Measurements from ENCODE around the gene UGCG. TPM values are rescaled to one million over a fixed set of nuclear protein-coding genes. Genes with fewer than 3 reads are reported as not detected.
"Not testable (repeated sequence)": the region's sequence is repeated elsewhere in the genome, so short reads cannot be mapped to it uniquely, and the experiment has no call there.

The UGCG gene
- total RNA-seq, 1 experiment from 2014 or later, result 88.7 TPM

GRCh38 chr9:111900858-111901612 lies 4.4 kb downstream of the UGCG start:
- 0 out of 2 replicates have a peak, but pooled peaks cover 1% of the 10 kb centered on the region for H3K36me3 ChIP-seq (ENCODE audit: low read depth)
- H3K4me2 ChIP-seq, result peak overlapping the region; percentile 79
- no peak overlapping the region for H3K27ac ChIP-seq
- peaks cover 45% of the 10 kb centered on the region for H3K4me1 ChIP-seq (replicated peaks; ENCODE audit: insufficient read depth)
- H3K79me2 ChIP-seq (ENCODE audit: low read depth), result peaks cover 95% of the 10 kb centered on the region
- BruUV-seq (replicated peaks), result no TSS peak
- POLR2A ChIA-PET (ENCODE audit: unreplicated experiment), result interaction anchor here (0.7 kb wide), 1 partner anchor 478 kb away, joined by 8 read pairs; no protein-coding TSS in a partner anchor
- peaks cover 63% of the 10 kb centered on the region for H4K20me1 ChIP-seq (ENCODE audit: insufficient read depth)
- DNase-seq, result no peak
- peak overlapping the region; percentile 76; the same call in 1 of the 2 replicates for H3K4me3 ChIP-seq
- H2AFZ ChIP-seq, result no peak overlapping the region
- TF ChIP-seq CTCF (conservative IDR thresholded peaks at IDR 0.05) (no peak), EZH2 (IDR thresholded peaks at IDR 0.05; ENCODE audit: low read depth) (no peak)
- H3F3A ChIP-seq (ENCODE audit: insufficient read depth, low read depth), result peaks cover 14% of the 10 kb centered on the region; the same call in 1 of the 2 replicates
- intact Hi-C loops (cut with micrococcal nuclease; ENCODE audit: unreplicated experiment), result no loop called here
- no peaks in the 10 kb centered on the region for H3K9me3 ChIP-seq (ENCODE audit: insufficient read depth, low read depth)
- H3K27me3 ChIP-seq (ENCODE audit: insufficient read depth, low read depth), result no peaks in the 10 kb centered on the region
- CTCF ChIA-PET, result no interaction called here
- H3K9me2 ChIP-seq (ENCODE audit: insufficient read depth), result no peaks in the 10 kb centered on the region

GRCh38 chr9:111902391-111903139 lies 6.0 kb downstream of the UGCG start:
- Histone ChIP-seq H4K20me1 (ENCODE audit: insufficient read depth) (peaks cover 74% of the 10 kb centered on the region), H3K79me2 (ENCODE audit: low read depth) (peaks cover 100% of the 10 kb centered on the region), H3K27me3 (ENCODE audit: insufficient read depth, low read depth) (no peaks in the 10 kb centered on the region), H2AFZ (no peak overlapping the region), H3K4me2 (peak overlapping the region; percentile 79), H3F3A (ENCODE audit: insufficient read depth, low read depth) (0 out of 2 replicates have a peak, but pooled peaks cover 9% of the 10 kb centered on the region), H3K4me1 (replicated peaks; ENCODE audit: insufficient read depth) (peaks cover 52% of the 10 kb centered on the region), H3K27ac (peak overlapping the region; percentile 5; the same call in 1 of the 2 replicates), H3K36me3 (ENCODE audit: low read depth) (0 out of 2 replicates have a peak, but pooled peaks cover 5% of the 10 kb centered on the region), H3K4me3 (no peak overlapping the region; the same call in 1 of the 2 replicates), H3K9me3 (ENCODE audit: insufficient read depth, low read depth) (no peaks in the 10 kb centered on the region), H3K9me2 (ENCODE audit: insufficient read depth) (no peaks in the 10 kb centered on the region)
- ChIA-PET CTCF (no interaction called here), POLR2A (ENCODE audit: unreplicated experiment) (interaction anchor here (0.5 kb wide), 1 partner anchor 11 kb away, joined by 3 read pairs; no protein-coding TSS in a partner anchor)
- no TSS peak for BruUV-seq (replicated peaks)
- intact Hi-C loops (cut with micrococcal nuclease; ENCODE audit: unreplicated experiment), result no loop called here
- TF ChIP-seq CTCF (conservative IDR thresholded peaks at IDR 0.05) (no peak), EZH2 (IDR thresholded peaks at IDR 0.05; ENCODE audit: low read depth) (no peak)
- no peak for DNase-seq

- H3K4me3 ChIP-seq; H2AFZ ChIP-seq; DNase-seq; H3K36me3 ChIP-seq (ENCODE audit: low read depth); H3K9me3 ChIP-seq (ENCODE audit: insufficient read depth, low read depth); BruUV-seq (replicated peaks); H3K27ac ChIP-seq; POLR2A ChIA-PET (ENCODE audit: unreplicated experiment); intact Hi-C loops (cut with micrococcal nuclease; ENCODE audit: unreplicated experiment); H3K4me2 ChIP-seq; H3K9me2 ChIP-seq (ENCODE audit: insufficient read depth); H3K27me3 ChIP-seq (ENCODE audit: insufficient read depth, low read depth); H3F3A ChIP-seq (ENCODE audit: insufficient read depth, low read depth): not testable (repeated sequence)
- H3K79me2 ChIP-seq (ENCODE audit: low read depth), result peaks cover 100% of the 10 kb centered on the region
- CTCF ChIA-PET, result interaction anchor here (0.7 kb wide), 1 partner anchor 12 kb away, joined by 4 read pairs; no protein-coding TSS in a partner anchor
- H3K4me1 ChIP-seq (replicated peaks; ENCODE audit: insufficient read depth), result peaks cover 61% of the 10 kb centered on the region
- H4K20me1 ChIP-seq (ENCODE audit: insufficient read depth), result peaks cover 80% of the 10 kb centered on the region
Observed at GRCh38 chr9:111903535-111903934, 6.9 kb downstream of the UGCG start.

All from PC-9 (cell line).